GM18498 (cell line): Measurements from ENCODE around the gene C1orf74.

Source experiments
- ATAC-seq: cut with Tn5 transposase; IDR thresholded peaks from one replicate; pipeline ENCODE4 v1.9.1; 2021; ENCODE audit warnings: mild to moderate bottlenecking, moderate library complexity; ENCODE audit not compliant: unreplicated experiment

C1orf74 gene

GRCh38 chr1:209784265-209785169, at the start of gene C1orf74:
Gene C1orf74, minus strand, starts transcription at chr1:209784559. Its CDS starts 925 bp downstream, at chr1:209783634.
- peak; percentile 99 for ATAC-seq

- ATAC-seq: no peak
Measured at GRCh38 chr1:209831615-209832014, 47.3 kb upstream of the C1orf74 start.

GRCh38 chr1:209830722-209831121, 46.4 kb upstream of the C1orf74 start:
- ATAC-seq: no peak

GRCh38 chr1:209829716-209830115, 45.4 kb upstream of the C1orf74 start:
- no peak for ATAC-seq

GRCh38 chr1:209827384-209828262, 43.3 kb upstream of the C1orf74 start, which contains the start of gene UTP25:
Gene UTP25, plus strand, starts transcription at chr1:209827972. Its CDS starts 92 bp downstream, at chr1:209828064.
- peak; percentile 92 for ATAC-seq

DNA sequence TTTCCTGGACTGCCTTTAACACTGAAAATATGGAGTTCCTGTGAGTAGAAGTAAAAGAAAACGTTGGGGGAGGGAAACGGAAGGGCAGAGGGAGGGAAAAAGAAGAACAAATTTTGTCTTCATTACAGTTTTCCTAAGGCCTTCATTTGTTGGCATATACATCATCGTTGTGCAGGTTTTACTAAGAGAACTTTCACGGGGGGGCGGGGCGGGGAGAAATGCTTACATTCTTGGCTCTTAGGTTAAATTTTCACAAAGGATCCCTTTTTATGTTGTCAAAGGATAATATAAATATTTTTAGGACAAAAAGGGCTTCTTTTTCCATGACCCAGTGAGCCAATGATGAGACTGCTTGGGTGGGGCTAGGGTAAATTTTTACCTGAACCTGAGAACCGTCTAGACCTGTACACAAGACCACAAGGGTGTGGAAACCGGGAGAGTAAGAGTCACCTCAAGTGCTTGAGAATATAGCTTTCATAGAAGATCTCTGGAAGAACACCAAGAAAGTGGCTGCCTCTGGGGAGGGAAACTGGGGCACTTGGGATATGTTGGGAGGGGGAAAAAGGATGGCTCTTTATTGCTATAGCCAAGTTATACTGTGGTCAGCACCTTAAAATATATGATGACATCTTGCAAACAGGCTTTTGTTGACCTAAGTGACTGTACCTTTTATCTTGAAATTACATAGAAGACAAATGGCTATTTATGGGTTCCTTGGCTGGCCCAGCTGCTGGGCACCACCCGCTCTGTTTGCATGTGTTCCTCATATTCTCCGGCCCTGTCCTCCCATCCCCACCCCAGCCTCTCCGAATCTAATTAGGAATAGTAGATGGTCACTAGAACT, 41.5 kb upstream of the C1orf74 start:
- ATAC-seq: no peak

- peak; percentile 36 for ATAC-seq
Measured at GRCh38 chr1:209823143-209824041, 39.0 kb upstream of the C1orf74 start.

DNA sequence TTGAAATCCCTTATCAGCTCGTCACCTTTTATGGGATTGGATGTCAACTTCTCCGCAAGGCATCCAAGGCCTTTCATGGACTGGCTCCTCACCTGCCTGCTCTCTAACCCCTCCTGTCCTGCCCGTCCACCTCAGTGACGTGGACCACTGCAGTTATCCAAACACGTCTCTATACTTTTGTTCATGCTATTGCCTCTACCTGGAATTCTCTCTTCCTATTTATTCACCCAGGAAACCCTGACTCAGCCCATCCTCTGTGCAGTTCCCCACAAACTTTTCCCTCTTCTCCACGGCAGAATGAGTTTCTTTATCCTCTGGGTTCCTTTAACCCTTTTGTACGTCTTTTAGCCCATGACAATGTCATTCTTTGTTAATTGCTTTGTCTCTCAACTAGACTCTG, 38.3 kb upstream of the C1orf74 start:
- ATAC-seq: no peak

DNA sequence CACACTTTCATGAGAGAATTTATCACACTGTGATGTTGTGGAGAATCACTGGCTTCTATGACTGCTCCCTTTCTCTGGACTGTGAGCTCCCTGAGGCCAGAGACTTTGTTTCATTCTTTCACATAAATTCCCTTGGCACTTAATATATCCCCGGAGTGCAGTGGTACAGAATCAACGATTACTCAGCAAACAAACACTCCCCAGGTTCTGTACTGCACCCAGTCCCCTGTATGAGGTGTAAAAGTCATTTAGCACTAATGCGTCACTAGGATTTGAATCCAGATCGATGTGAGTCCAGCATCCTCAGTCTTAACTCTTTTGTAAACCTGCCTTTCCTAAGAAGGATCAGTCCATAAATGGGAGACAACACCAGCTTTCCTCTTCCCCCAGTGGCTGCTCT, 36.6 kb upstream of the C1orf74 start:
- no peak for ATAC-seq

- no peak for ATAC-seq
Measured at GRCh38 chr1:209819058-209819457, 34.7 kb upstream of the C1orf74 start.

DNA sequence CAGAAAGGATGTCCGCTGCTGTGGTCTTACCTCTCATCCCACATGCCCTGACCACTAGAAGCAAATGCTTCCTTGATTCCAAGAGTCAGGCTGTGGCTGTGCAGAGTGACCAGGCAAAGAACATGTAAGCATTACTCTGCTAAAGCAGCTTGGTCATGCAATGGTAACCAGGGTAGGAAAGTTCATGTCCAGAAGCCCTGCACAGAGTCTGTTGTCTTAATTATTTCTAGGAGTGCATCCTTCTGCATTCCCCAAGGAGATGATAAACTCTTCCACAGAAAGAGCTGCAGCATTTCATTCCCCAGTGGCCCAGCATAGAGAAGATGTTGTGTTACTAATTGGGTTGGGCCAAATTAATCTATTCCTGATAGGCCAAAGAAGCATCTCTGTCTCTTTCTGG, 33.3 kb upstream of the C1orf74 start:
- ATAC-seq: no peak

DNA sequence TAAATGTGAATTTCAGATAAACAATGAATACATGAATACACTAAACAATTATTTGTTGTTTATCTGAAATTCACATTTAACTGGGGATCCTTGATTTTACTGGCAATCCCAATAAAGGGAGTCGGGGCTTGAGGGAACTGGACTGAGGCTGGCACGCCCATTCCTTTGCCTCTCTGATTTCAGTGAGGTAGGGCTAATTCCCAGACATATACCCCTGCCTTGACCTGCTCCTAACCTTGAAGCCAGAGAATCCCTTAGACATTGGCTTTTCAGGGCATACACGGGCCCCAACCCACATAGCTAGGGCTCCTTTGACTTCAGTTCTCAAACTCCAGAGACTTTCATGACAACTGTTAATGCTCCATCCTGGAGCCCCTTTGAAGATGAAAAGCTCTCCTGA, 32.6 kb upstream of the C1orf74 start:
- ATAC-seq: no peak

DNA sequence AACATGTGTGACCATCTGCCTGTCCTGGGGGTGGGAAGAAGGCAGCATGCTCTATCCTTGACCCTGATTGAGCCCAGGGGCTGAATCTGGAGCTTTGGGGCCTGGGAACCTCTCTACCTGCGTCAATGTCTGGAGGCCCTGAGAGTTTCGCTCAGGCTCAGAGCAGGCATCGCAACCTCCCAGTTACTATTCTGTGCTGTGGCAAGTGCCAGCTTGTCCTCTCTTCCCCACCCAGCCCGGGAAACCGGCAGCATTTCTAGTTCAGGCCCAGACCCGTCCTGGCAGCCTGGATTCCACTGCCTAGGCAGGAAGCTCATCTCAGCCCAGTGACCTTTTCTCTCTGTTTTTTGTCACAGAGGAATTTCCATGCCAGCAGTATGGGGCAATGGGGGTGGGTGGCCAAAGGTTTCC, 31.6 kb upstream of the C1orf74 start:
- no peak for ATAC-seq

DNA sequence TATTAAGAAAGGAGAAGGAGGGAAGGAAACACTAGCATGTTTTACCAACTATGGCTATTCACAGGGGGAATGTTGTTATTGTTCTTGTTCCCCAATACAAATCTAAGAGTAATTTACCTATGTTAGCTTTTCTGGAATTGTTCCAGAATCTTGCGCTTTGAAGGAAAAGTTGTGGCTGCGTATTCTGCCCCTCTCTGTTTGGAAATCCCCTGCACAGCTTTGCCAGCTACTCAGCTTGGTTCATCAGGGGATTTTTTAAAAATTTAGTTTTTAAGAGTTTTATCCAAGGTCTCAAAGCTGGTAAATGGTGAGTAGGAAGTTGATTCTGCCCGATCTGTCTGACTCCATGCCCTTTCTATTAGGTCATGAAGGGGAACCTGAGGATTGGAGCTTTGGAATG, 31.1 kb upstream of the C1orf74 start:
- ATAC-seq: no peak

DNA sequence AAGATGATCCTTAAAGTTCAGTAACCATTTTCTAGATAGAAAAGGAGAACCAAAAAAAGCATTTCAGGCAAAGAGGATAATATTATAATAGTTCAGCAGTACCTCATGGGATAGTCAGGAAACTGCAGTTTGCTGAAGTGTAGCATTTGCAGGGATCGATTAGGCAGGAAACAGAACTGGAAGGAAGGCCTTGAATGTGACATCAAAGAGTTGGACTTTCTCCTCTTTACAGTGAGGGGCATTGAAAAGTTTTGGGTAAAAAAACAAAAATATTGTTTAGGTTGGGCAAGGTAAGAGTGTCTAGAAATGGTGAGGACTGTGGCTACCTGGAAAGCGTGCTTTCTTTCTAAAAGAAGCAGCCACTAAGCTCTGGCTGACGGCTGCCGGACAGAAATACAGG, 29.5 kb upstream of the C1orf74 start:
- no peak for ATAC-seq

DNA sequence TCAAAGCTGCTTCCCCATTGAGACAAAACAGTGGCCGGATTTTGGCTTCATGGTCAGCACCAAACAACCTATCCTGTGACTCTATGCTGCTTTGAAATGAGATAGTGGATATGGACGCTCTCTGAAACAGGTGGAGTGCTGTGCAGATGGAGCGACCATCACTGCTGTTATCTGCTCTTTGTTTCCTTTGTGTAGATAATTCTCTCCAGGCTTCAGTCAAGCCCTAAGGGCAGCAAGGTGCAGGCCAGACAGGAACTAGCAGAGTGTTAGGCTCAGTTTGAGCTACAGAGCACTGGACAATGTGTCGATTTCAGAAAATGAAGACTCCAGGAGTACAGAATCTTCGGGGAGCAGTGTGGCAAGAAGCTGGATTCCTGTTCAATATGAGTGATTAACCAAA, 26.4 kb upstream of the C1orf74 start:
- no peak for ATAC-seq

GRCh38 chr1:209809611-209810010, 25.3 kb upstream of the C1orf74 start:
- ATAC-seq: no peak

DNA sequence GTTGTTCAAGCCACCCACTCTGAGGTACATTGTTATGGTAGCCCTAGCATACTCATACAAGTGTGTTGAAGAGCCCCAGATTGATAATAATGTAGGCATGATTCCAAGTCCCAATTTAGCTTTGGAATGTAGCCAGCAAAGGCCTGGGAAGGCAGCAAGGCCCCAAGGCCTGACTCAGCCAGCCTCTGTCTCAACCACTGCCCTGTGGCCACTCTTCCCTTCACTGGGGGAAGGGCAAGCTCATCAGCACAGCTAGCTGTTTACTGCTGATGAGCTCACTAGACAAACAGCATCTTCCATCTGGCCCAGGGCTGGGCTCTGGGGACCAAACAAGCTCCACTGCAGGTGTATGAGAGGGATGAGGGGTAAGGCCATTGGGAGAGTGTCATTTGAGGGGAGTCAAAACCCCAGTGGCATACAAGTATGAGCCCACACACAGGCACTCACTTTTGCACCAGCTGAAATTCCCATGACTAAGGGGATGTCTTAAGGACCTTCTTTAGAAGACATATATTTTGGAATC, 23.8 kb upstream of the C1orf74 start:
- ATAC-seq: no peak

GRCh38 chr1:209807509-209807908, 23.1 kb upstream of the C1orf74 start:
- ATAC-seq: no peak
